H1 (cell line): ENCODE measurements around the gene ACTBL2. TPM values are rescaled to one million over a fixed set of nuclear protein-coding genes. Genes with fewer than 3 reads are reported as not detected.

Experiments
- CTCF ChIA-PET: fragments of 300-600 bp; sonication (Branson Sonifier 250); formaldehyde crosslinking; loops from one replicate; lab custom pipeline; 2021; ENCODE audit not compliant: partially characterized antibody; lab: Charles Lee
- POLR2A ChIA-PET: fragments of 300-600 bp; sonication (Branson Sonifier 250); formaldehyde crosslinking; loops from one replicate; lab custom pipeline; 2021; ENCODE audit warnings: inconsistent platforms; ENCODE audit not compliant: partially characterized antibody; lab: Charles Lee
- DNase-seq, 2 experiments: peaks; one replicate each; pipeline versions ENCODE4 v3.0.0 to v3.0.0-alpha.2; 2010 to 2022; ENCODE audit warnings: low spot score in 2 of 2, low read depth in 1 of 2, mixed read lengths in 1 of 2
- FAIRE-seq: peaks from 2 replicates; lab custom pipeline; 2011; peaks lifted over from hg19 to GRCh38; lab: Jason Lieb, UNC
- H2AFZ ChIP-seq: 2 replicates; pipeline ENCODE4 v1.8.1; 2012; ENCODE audit warnings: low read length, inconsistent platforms
- H2AK5ac ChIP-seq: 2 replicates; pipeline ENCODE4 v1.6.1; 2013; ENCODE audit warnings: low read depth, low read length
- H2BK120ac ChIP-seq: replicated peaks from 2 replicates; pipeline ENCODE3; 2013; ENCODE audit warnings: low read depth, low read length, inconsistent platforms
- H2BK12ac ChIP-seq: 2 replicates; pipeline ENCODE4 v1.6.1; 2013; ENCODE audit warnings: low read depth, low read length
- H2BK15ac ChIP-seq: 2 replicates; pipeline ENCODE4 v1.6.1; 2013; ENCODE audit warnings: low read length
- H2BK20ac ChIP-seq: 2 replicates; pipeline ENCODE4 v1.6.1; 2013; ENCODE audit warnings: low read length
- H2BK5ac ChIP-seq: 2 replicates; pipeline ENCODE4 v1.6.1; 2013; ENCODE audit warnings: low read depth, low read length
- H3K14ac ChIP-seq: 2 replicates; pipeline ENCODE4 v1.6.1; 2013; ENCODE audit warnings: inconsistent platforms; ENCODE audit not compliant: insufficient read length
- H3K18ac ChIP-seq: 2 replicates; pipeline ENCODE4 v1.6.1; 2013; ENCODE audit warnings: low read length; ENCODE audit errors: extremely low read depth
- H3K23ac ChIP-seq: 2 replicates; pipeline ENCODE4 v1.6.1; 2013; ENCODE audit warnings: inconsistent platforms; ENCODE audit not compliant: insufficient read length
- H3K23me2 ChIP-seq: 2 replicates; pipeline ENCODE4 v1.6.1; 2013; ENCODE audit warnings: low read depth, low read length
- H3K27ac ChIP-seq: 2 replicates; pipeline ENCODE4 v1.6.1; 2011; ENCODE audit warnings: low read depth, low read length, inconsistent platforms
- H3K27me3 ChIP-seq, 4 experiments: replicated peaks in 1 of 4; 1 replicate in 1 of 4; 2 replicates in 3 of 4; pipeline versions ENCODE4 v1.6.1 to v1.8.1; 2011 to 2013; ENCODE audit warnings: low read length in 3 of 4, mild to moderate bottlenecking in 3 of 4, inconsistent platforms in 2 of 4, mixed read lengths in 2 of 4, moderate library complexity in 1 of 4; ENCODE audit not compliant: control insufficient read depth in 3 of 4, insufficient read depth in 3 of 4; ENCODE audit errors: extremely low read depth in 1 of 4
- H3K36me3 ChIP-seq, 4 experiments: 2 replicates each; pipeline versions ENCODE4 v1.6.1 to v1.8.1; 2011 to 2013; ENCODE audit warnings: mild to moderate bottlenecking in 4 of 4, low read length in 3 of 4, moderate library complexity in 2 of 4, control low read depth in 1 of 4, inconsistent platforms in 1 of 4; ENCODE audit not compliant: insufficient read depth in 4 of 4, control insufficient read depth in 2 of 4
- H3K4ac ChIP-seq: replicated peaks from 2 replicates; pipeline ENCODE3; 2013; ENCODE audit warnings: low read length, low read depth, mixed read lengths, inconsistent platforms; ENCODE audit not compliant: insufficient read length
- H3K4me1 ChIP-seq, 4 experiments: replicated peaks in 1 of 4; 1 replicate in 1 of 4; 2 replicates in 3 of 4; pipeline versions ENCODE4 v1.6.1 to v1.8.1; 2011 to 2013; ENCODE audit warnings: low read length in 3 of 4, inconsistent platforms in 2 of 4, mixed read lengths in 1 of 4; ENCODE audit not compliant: insufficient read depth in 4 of 4, control insufficient read depth in 3 of 4
- H3K4me2 ChIP-seq, 2 experiments: 2 replicates each; pipeline versions ENCODE4 v1.6.1 to v1.8.1; 2011 to 2013; ENCODE audit warnings: low read depth in 2 of 2, low read length in 2 of 2, control low read depth in 1 of 2, inconsistent platforms in 1 of 2, mild to moderate bottlenecking in 1 of 2; ENCODE audit not compliant: insufficient read depth in 1 of 2
- H3K4me3 ChIP-seq, 4 experiments: fragments of 200-600, 300-600 bp in 1 of 4; sonication (generic), shearing (Covaris generic), sonication (Bioruptor Twin) in 1 of 4; 2 replicates each; pipeline versions ENCODE4 v1.5.1 to v1.8.1; 2011 to 2016; ENCODE audit warnings: low read length in 4 of 4, low read depth in 3 of 4, control low read depth in 2 of 4, inconsistent platforms in 2 of 4, mild to moderate bottlenecking in 2 of 4, mixed read lengths in 1 of 4, moderate library complexity in 1 of 4; ENCODE audit not compliant: insufficient read depth in 2 of 4; ENCODE audit errors: extremely low read depth in 1 of 4
- H3K56ac ChIP-seq: replicated peaks from 2 replicates; pipeline ENCODE3; 2013; ENCODE audit warnings: low read depth, mild to moderate bottlenecking, mixed read lengths, low read length, inconsistent platforms; ENCODE audit not compliant: insufficient read length
- H3K79me1 ChIP-seq: 2 replicates; pipeline ENCODE4 v1.6.1; 2013; ENCODE audit warnings: low read depth, low read length, control low read depth
- H3K79me2 ChIP-seq, 2 experiments: 2 replicates each; pipeline versions ENCODE4 v1.6.1 to v1.8.1; 2012 to 2013; ENCODE audit warnings: low read length in 2 of 2, mild to moderate bottlenecking in 2 of 2, inconsistent platforms in 1 of 2; ENCODE audit not compliant: insufficient read depth in 2 of 2, control insufficient read depth in 1 of 2
- H3K9ac ChIP-seq, 4 experiments: replicated peaks in 1 of 4; 1 replicate in 1 of 4; 2 replicates in 3 of 4; pipeline versions ENCODE4 v1.6.1 to v1.8.1; 2011 to 2013; ENCODE audit warnings: low read depth in 3 of 4, low read length in 3 of 4, control low read depth in 2 of 4, mild to moderate bottlenecking in 2 of 4, moderate library complexity in 2 of 4, inconsistent platforms in 1 of 4; ENCODE audit errors: extremely low read depth in 1 of 4
- H3K9me3 ChIP-seq, 2 experiments: 2 replicates each; pipeline versions ENCODE4 v1.6.1 to v1.8.1; 2012 to 2013; ENCODE audit warnings: mild to moderate bottlenecking in 2 of 2, moderate library complexity in 2 of 2, control low read depth in 1 of 2, inconsistent platforms in 1 of 2, low read depth in 1 of 2, low read length in 1 of 2, mixed read lengths in 1 of 2; ENCODE audit not compliant: insufficient read depth in 2 of 2
- H4K20me1 ChIP-seq, 2 experiments: replicated peaks in 1 of 2; 2 replicates each; pipeline versions ENCODE3 to v1.8.1; 2011 to 2013; ENCODE audit warnings: inconsistent platforms in 2 of 2, low read length in 2 of 2, mild to moderate bottlenecking in 1 of 2; ENCODE audit not compliant: insufficient read depth in 2 of 2, control insufficient read depth in 1 of 2
- H4K5ac ChIP-seq: 2 replicates; pipeline ENCODE4 v1.6.1; 2013; ENCODE audit warnings: low read length, low read depth, mixed read lengths, inconsistent platforms; ENCODE audit not compliant: insufficient read length
- H4K8ac ChIP-seq: 2 replicates; pipeline ENCODE4 v1.8.0; 2013; ENCODE audit warnings: mild to moderate bottlenecking, moderate library complexity, low read length, inconsistent platforms; ENCODE audit not compliant: insufficient read depth; ENCODE audit errors: extremely low read depth
- H4K91ac ChIP-seq: replicated peaks from 2 replicates; pipeline ENCODE3; 2013; ENCODE audit warnings: low read length, mixed read lengths, inconsistent platforms; ENCODE audit not compliant: insufficient read length
- ATF2 ChIP-seq: IDR thresholded peaks from 2 replicates; pipeline ENCODE4 v1.6.1; 2012; ENCODE audit warnings: low read length, inconsistent platforms
- FOSL1 ChIP-seq: IDR thresholded peaks from 2 replicates; pipeline ENCODE4 v1.6.1; 2011; ENCODE audit warnings: mild to moderate bottlenecking, low read depth, low read length, moderate library complexity; ENCODE audit not compliant: insufficient read depth
- MAFK ChIP-seq: IDR thresholded peaks from 2 replicates; pipeline ENCODE4 v1.6.1; 2012; ENCODE audit warnings: low read depth, mild to moderate bottlenecking, improper control_type of control experiment, low read length
- MAX ChIP-seq: IDR thresholded peaks from 2 replicates; pipeline ENCODE4 v1.6.1; 2012; ENCODE audit warnings: inconsistent platforms
- RNF2 ChIP-seq: fragments of 200-900, 300-1000 bp; sonication (generic); IDR thresholded peaks from 2 replicates; pipeline ENCODE4 v1.7.1; 2016; ENCODE audit warnings: borderline replicate concordance, low read depth, mild to moderate bottlenecking, antibody characterized with exemption, low read length; ENCODE audit not compliant: poor library complexity, severe bottlenecking; ENCODE audit errors: missing control alignments
- SUZ12 ChIP-seq: fragments of 200-600 bp; sonication (generic); IDR thresholded peaks from 2 replicates; pipeline ENCODE4 v1.6.1; 2012; ENCODE audit warnings: mild to moderate bottlenecking, inconsistent platforms, low read length, moderate library complexity, mixed read lengths
- TBP ChIP-seq: IDR thresholded peaks from 2 replicates; pipeline ENCODE4 v1.6.1; 2011; ENCODE audit warnings: low read depth, low read length, improper control_type of control experiment
- TEAD4 ChIP-seq: IDR thresholded peaks from 2 replicates; pipeline ENCODE4 v1.6.1; 2012; ENCODE audit warnings: low read depth, low read length, inconsistent platforms, mixed read lengths
- WGBS, 2 experiments: shearing (Covaris generic) in 1 of 2; methylation state at CpG; one replicate each; pipeline versions ENCODE4 v1.1.6 to v1.1.7; 2013 to 2015; ENCODE audit warnings: low lambda C conversion rate in 2 of 2, mixed read lengths in 2 of 2, inconsistent platforms in 1 of 2, low coverage in 1 of 2, missing lambda C conversion rate in 1 of 2; ENCODE audit not compliant: insufficient replicate concordance in 2 of 2, insufficient coverage in 1 of 2, insufficient read length in 1 of 2; ENCODE audit errors: extremely low coverage in 1 of 2, missing lambda C conversion rate in 1 of 2; 5-methylcytosine and 5-hydroxymethylcytosine counted together
- polyA plus RNA-seq, 7 experiments: library from polyadenylated mRNA; depleted of rRNA in 3 of 7; stranded (reverse) in 5 of 7; unstranded in 2 of 7; fragments of >200 nt in 5 of 7; fragments of 200-250 nt in 2 of 7; gene quantifications; 1 replicate in 5 of 7; 2 replicates in 1 of 7; 4 replicates in 1 of 7; pipeline versions ENCODE4 v1.2.1 to v1.2.3, GENCODE V29; 2011 to 2013; ENCODE audit warnings: missing spikeins in 2 of 7, mixed read lengths in 2 of 7
- total RNA-seq: library from RNA; stranded (reverse); fragmentation: NEBNext Ultra II Directional; extraction: Animal tissue kit (Norgen Biotek cat#: 25700); gene quantifications from 2 replicates; pipeline ENCODE4 v1.2.1, GENCODE V29; 2021

Gene ACTBL2
- total and polyA plus RNA-seq, 2 of the 8 experiments (the other 6 are each of a cell fraction or from before 2014, with no cell fraction given), result not detected

- ChIA-PET CTCF (no interaction called here), POLR2A (no interaction called here)
- Histone ChIP-seq H2BK120ac (no peak overlapping the region), H2BK15ac (no peak overlapping the region), H3K4me2 (no peak overlapping the region), H3K79me1 (no peaks in the 10 kb centered on the region), H4K91ac (no peak overlapping the region), H2AK5ac (no peak overlapping the region), H3K9ac (no peak overlapping the region), H4K5ac (no peak overlapping the region), H2BK20ac (no peak overlapping the region), H3K56ac (no peak overlapping the region), H3K9me3 (peaks cover 12 to 17% of the 10 kb centered on the region in 2 experiments; a peak in 2 of 4 replicates), H4K8ac (no peak overlapping the region), H3K36me3 (no peaks in the 10 kb centered on the region), H2AFZ (no peak overlapping the region), H3K4me1 (no peaks in the 10 kb centered on the region), H3K18ac (no peak overlapping the region), H3K4ac (no peak overlapping the region), H4K20me1 (no peaks in the 10 kb centered on the region), H3K4me3 (no peak overlapping the region), H3K23me2 (peaks cover 2% of the 10 kb centered on the region; the same call in 1 of the 2 replicates), H2BK5ac (no peak overlapping the region), H3K23ac (no peak overlapping the region), H3K27me3 (no peaks in the 10 kb centered on the region), H2BK12ac (no peak overlapping the region), H3K27ac (no peak overlapping the region), H3K14ac (no peak overlapping the region), H3K79me2 (no peaks in the 10 kb centered on the region)
- DNase-seq (no peak), FAIRE-seq (no peak)
- TF ChIP-seq FOSL1 (no peak), SUZ12 (no peak), TEAD4 (no peak), MAX (no peak), RNF2 (no peak), ATF2 (no peak), MAFK (no peak), TBP (no peak)
- 91% methylated on average over 1 of the region's 1 CpG; no CpG with 5 or more reads in 1 of the 2 experiments for WGBS, 2 experiments
Observed at GRCh38 chr5:57517250-57517649, 34.6 kb upstream of the ACTBL2 start.
